K562 (cell line): ENCODE data around the gene SLC13A4. TPM values are rescaled to one million over a fixed set of nuclear protein-coding genes. Genes with fewer than 3 reads are reported as not detected.
"Not testable (repeated sequence)": the region's sequence is repeated elsewhere in the genome, so short reads cannot be mapped to it uniquely, and the experiment has no call there.

ENCODE experiments used
- ADNP ChIP-seq: fragments of 200-800 bp; sonication (Bioruptor generic); IDR thresholded peaks from 2 replicates; pipeline ENCODE4 v1.6.1; 2016; ENCODE audit warnings: missing genetic modification characterization, missing compliant biosample characterization
- ARID1B ChIP-seq: fragments of 450-650 bp; IDR thresholded peaks from 2 replicates; pipeline ENCODE4 v1.6.1; 2016; ENCODE audit warnings: antibody characterized with exemption, mild to moderate bottlenecking, inconsistent platforms
- BCOR ChIP-seq: fragments of 450-650 bp; IDR thresholded peaks from 2 replicates; pipeline ENCODE4 v1.6.1; 2016
- CBX1 ChIP-seq: sonication (generic); IDR thresholded peaks from 2 replicates; pipeline ENCODE4 v1.6.1; 2016; ENCODE audit warnings: antibody characterized with exemption, low read depth, mild to moderate bottlenecking
- ELF4 ChIP-seq: fragments of 450-650 bp; formaldehyde crosslinking; IDR thresholded peaks from 2 replicates; pipeline ENCODE4 v1.4.0; 2022; ENCODE audit warnings: missing genetic modification characterization
- KDM1A ChIP-seq, 2 experiments: fragments of 450-650 bp; IDR thresholded peaks; 2 replicates each; pipeline ENCODE4 v1.6.1; 2016; ENCODE audit warnings: mild to moderate bottlenecking in 2 of 2
- MAFG ChIP-seq: fragments of 450-650 bp; conservative IDR thresholded peaks from 2 replicates; pipeline ENCODE4 v1.6.1; 2016; ENCODE audit warnings: missing genetic modification characterization, missing compliant biosample characterization
- VEZF1 ChIP-seq: fragments of 200-800 bp; sonication (Bioruptor generic); IDR thresholded peaks from 2 replicates; pipeline ENCODE4 v1.6.1; 2017; ENCODE audit warnings: missing genetic modification characterization, missing compliant biosample characterization
- polyA plus RNA-seq, 8 experiments: library from polyadenylated mRNA; depleted of rRNA in 4 of 8; stranded (reverse) in 5 of 8; unstranded in 3 of 8; fragments of >200 nt; fragmentation: Nextera tagmentation in 2 of 8; fragmentation: Illumina TruSeq in 1 of 8; extraction: Ambion mirVana in 2 of 8; extraction: Trizol in 1 of 8; gene quantifications; 2 replicates each; pipeline versions ENCODE4 v1.2.1 to v1.2.3, GENCODE V29; 2011 to 2014; ENCODE audit warnings: inconsistent platforms in 1 of 8, missing spikeins in 1 of 8
- total RNA-seq, 7 experiments: library from RNA; depleted of rRNA in 6 of 7; stranded (reverse); fragments of >200 nt in 6 of 7; fragmentation: Illumina TruSeq in 2 of 7; extraction: Trizol in 2 of 7; gene quantifications; 2 replicates each; pipeline versions ENCODE4 v1.2.1 to v1.2.3, GENCODE V29; 2011 to 2021; ENCODE audit warnings: low replicate concordance in 1 of 7
- TF ChIP-seq, protein P1 (sequence below): fragments of 250-450 bp; sonication (Bioruptor Pico); IDR thresholded peaks from 2 replicates; pipeline ENCODE4 v1.4.0; 2020
- TF ChIP-seq, protein P2 (sequence below), 2 experiments: fragments of 450-650 bp in 1 of 2; sonication (generic) in 1 of 2; formaldehyde crosslinking in 1 of 2; IDR thresholded peaks in 1 of 2; conservative IDR thresholded peaks in 1 of 2; 2 replicates each; pipeline versions ENCODE4 v1.6.1 to v1.8.1; 2016 to 2023; ENCODE audit warnings: mild to moderate bottlenecking in 2 of 2, moderate library complexity in 2 of 2, inconsistent platforms in 1 of 2, missing genetic modification reagents in 1 of 2
- TF ChIP-seq, protein P3 (sequence below): sonication (generic); IDR thresholded peaks from 2 replicates; pipeline ENCODE4 v1.6.1; 2016

The SLC13A4 gene
- total and polyA plus RNA-seq, 9 of the 15 experiments (the other 6 are each of a cell fraction or from before 2014, with no cell fraction given), result 0.11 to 1.0 (median 0.36) TPM

- TF ChIP-seq VEZF1 (CRISPR knock-in tag) (peak; percentile 32; the same call in 1 of the 2 replicates), ELF4 (CRISPR knock-in tag) (0 out of 2 replicates have a peak, but pooled peaks have one; percentile 9), KDM1A (IDR thresholded peaks at IDR 0.05) (peak in 1 of 2 experiments; percentile 49; a peak in 1 of 4 replicates), BCOR (peak; percentile 46; the same call in 1 of the 2 replicates), ARID1B (peak; percentile 70), ADNP (peak; percentile 98), CBX1 (0 out of 2 replicates have a peak, but pooled peaks have one; percentile 74), MAFG (tag) (peak; percentile 25; the same call in 1 of the 2 replicates)
- TF ChIP-seq, protein P1, sequence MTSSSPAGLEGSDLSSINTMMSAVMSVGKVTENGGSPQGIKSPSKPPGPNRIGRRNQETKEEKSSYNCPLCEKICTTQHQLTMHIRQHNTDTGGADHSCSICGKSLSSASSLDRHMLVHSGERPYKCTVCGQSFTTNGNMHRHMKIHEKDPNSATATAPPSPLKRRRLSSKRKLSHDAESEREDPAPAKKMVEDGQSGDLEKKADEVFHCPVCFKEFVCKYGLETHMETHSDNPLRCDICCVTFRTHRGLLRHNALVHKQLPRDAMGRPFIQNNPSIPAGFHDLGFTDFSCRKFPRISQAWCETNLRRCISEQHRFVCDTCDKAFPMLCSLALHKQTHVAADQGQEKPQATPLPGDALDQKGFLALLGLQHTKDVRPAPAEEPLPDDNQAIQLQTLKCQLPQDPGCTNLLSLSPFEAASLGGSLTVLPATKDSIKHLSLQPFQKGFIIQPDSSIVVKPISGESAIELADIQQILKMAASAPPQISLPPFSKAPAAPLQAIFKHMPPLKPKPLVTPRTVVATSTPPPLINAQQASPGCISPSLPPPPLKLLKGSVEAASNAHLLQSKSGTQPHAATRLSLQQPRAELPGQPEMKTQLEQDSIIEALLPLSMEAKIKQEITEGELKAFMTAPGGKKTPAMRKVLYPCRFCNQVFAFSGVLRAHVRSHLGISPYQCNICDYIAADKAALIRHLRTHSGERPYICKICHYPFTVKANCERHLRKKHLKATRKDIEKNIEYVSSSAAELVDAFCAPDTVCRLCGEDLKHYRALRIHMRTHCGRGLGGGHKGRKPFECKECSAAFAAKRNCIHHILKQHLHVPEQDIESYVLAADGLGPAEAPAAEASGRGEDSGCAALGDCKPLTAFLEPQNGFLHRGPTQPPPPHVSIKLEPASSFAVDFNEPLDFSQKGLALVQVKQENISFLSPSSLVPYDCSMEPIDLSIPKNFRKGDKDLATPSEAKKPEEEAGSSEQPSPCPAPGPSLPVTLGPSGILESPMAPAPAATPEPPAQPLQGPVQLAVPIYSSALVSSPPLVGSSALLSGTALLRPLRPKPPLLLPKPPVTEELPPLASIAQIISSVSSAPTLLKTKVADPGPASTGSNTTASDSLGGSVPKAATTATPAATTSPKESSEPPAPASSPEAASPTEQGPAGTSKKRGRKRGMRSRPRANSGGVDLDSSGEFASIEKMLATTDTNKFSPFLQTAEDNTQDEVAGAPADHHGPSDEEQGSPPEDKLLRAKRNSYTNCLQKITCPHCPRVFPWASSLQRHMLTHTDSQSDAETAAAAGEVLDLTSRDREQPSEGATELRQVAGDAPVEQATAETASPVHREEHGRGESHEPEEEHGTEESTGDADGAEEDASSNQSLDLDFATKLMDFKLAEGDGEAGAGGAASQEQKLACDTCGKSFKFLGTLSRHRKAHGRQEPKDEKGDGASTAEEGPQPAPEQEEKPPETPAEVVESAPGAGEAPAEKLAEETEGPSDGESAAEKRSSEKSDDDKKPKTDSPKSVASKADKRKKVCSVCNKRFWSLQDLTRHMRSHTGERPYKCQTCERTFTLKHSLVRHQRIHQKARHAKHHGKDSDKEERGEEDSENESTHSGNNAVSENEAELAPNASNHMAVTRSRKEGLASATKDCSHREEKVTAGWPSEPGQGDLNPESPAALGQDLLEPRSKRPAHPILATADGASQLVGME, result 0 out of 2 replicates have a peak, but pooled peaks have one; percentile 34
- TF ChIP-seq, protein P2, sequence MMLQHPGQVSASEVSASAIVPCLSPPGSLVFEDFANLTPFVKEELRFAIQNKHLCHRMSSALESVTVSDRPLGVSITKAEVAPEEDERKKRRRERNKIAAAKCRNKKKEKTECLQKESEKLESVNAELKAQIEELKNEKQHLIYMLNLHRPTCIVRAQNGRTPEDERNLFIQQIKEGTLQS (IDR thresholded peaks at IDR 0.05), result peak; percentile 74
- TF ChIP-seq, protein P2 (CRISPR knock-in tag; conservative IDR thresholded peaks at IDR 0.05), result not testable (repeated sequence)
- TF ChIP-seq, protein P3, sequence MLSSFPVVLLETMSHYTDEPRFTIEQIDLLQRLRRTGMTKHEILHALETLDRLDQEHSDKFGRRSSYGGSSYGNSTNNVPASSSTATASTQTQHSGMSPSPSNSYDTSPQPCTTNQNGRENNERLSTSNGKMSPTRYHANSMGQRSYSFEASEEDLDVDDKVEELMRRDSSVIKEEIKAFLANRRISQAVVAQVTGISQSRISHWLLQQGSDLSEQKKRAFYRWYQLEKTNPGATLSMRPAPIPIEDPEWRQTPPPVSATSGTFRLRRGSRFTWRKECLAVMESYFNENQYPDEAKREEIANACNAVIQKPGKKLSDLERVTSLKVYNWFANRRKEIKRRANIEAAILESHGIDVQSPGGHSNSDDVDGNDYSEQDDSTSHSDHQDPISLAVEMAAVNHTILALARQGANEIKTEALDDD, result peak; percentile 80
These were observed 47.9 kb upstream of the SLC13A4 start (continued) for GRCh38 chr7:135775915-135776314.
